Measurements from ENCODE around the gene NXT1. TPM values are rescaled to one million over a fixed set of nuclear protein-coding genes. Genes with fewer than 3 reads are reported as not detected.
"Not testable (repeated sequence)": the region's sequence is repeated elsewhere in the genome, so short reads cannot be mapped to it uniquely, and the experiment has no call there.

Gene NXT1
- total and polyA plus RNA-seq, 10 of the 15 experiments (the other 5 are each of a cell fraction or from before 2014, with no cell fraction given), result 10.2 to 66.7 (median 44.0) TPM

DNA sequence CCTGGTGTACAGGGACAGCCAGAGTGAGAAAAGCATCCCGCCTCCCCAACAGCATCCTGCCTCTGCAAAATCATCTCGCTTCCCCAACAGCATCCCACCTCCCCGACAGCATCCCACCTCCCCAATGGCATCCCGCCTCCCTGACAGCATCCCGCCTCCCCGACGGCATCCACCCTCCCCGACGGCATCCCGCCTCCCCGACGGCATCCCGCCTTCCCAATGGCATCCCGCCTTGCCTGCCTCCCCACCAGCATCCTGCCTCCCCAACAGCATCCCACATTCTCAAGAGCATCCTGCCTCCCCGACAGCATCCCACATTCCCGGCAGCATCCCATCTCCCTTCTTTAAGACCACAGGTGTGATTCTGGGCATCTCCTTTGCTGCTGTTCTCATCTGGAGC lies 46.0 kb upstream of the NXT1 start (continued):
- TF ChIP-seq, protein P1, sequence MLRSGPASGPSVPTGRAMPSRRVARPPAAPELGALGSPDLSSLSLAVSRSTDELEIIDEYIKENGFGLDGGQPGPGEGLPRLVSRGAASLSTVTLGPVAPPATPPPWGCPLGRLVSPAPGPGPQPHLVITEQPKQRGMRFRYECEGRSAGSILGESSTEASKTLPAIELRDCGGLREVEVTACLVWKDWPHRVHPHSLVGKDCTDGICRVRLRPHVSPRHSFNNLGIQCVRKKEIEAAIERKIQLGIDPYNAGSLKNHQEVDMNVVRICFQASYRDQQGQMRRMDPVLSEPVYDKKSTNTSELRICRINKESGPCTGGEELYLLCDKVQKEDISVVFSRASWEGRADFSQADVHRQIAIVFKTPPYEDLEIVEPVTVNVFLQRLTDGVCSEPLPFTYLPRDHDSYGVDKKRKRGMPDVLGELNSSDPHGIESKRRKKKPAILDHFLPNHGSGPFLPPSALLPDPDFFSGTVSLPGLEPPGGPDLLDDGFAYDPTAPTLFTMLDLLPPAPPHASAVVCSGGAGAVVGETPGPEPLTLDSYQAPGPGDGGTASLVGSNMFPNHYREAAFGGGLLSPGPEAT (IDR thresholded peaks at IDR 0.05; ENCODE audit: low read depth), result no peak
- TF ChIP-seq SMAD5 (IDR thresholded peaks at IDR 0.05; ENCODE audit: low read depth), result no peak
- TF ChIP-seq, protein P2, sequence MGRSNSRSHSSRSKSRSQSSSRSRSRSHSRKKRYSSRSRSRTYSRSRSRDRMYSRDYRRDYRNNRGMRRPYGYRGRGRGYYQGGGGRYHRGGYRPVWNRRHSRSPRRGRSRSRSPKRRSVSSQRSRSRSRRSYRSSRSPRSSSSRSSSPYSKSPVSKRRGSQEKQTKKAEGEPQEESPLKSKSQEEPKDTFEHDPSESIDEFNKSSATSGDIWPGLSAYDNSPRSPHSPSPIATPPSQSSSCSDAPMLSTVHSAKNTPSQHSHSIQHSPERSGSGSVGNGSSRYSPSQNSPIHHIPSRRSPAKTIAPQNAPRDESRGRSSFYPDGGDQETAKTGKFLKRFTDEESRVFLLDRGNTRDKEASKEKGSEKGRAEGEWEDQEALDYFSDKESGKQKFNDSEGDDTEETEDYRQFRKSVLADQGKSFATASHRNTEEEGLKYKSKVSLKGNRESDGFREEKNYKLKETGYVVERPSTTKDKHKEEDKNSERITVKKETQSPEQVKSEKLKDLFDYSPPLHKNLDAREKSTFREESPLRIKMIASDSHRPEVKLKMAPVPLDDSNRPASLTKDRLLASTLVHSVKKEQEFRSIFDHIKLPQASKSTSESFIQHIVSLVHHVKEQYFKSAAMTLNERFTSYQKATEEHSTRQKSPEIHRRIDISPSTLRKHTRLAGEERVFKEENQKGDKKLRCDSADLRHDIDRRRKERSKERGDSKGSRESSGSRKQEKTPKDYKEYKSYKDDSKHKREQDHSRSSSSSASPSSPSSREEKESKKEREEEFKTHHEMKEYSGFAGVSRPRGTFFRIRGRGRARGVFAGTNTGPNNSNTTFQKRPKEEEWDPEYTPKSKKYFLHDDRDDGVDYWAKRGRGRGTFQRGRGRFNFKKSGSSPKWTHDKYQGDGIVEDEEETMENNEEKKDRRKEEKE (IDR thresholded peaks at IDR 0.05), result no peak
- no peak for TF ChIP-seq RBBP5 (conservative IDR thresholded peaks at IDR 0.05)

GRCh38 chr20:23305098-23305497 lies 45.5 kb upstream of the NXT1 start:
- FAIRE-seq (no peak), DNase-seq (ENCODE audit: low read depth, low spot score) (no peak), ATAC-seq (no peak)
- H3K4me3 ChIP-seq, result no peak overlapping the region
- H3K4me1 ChIP-seq (ENCODE audit: control insufficient read depth, insufficient read depth, low read length), result no peaks in the 10 kb centered on the region
- H3K9me3 ChIP-seq (replicated peaks; ENCODE audit: control insufficient read depth, insufficient read depth, low read length), result no peaks in the 10 kb centered on the region
- no peaks in the 10 kb centered on the region for H4K20me1 ChIP-seq (ENCODE audit: control insufficient read depth, insufficient read depth)
- H2AFZ ChIP-seq (ENCODE audit: control insufficient read depth, low read depth, low read length), result no peak overlapping the region
- intact Hi-C loops (cut with micrococcal nuclease; ENCODE audit: unreplicated experiment), result no loop called here
- SMC1A ChIA-PET (ENCODE audit: uncharacterized antibody, unreplicated experiment), result no interaction called here
- in situ Hi-C loops (cut with MboI), result no loop called here
- H3K27me3 ChIP-seq (replicated peaks in 1 of 2; ENCODE audit: control insufficient read depth in 2 of 2, insufficient read depth in 2 of 2, low read length in 1 of 2), result no peaks in the 10 kb centered on the region
- POLR2A ChIA-PET, result no interaction called here
- 27% methylated on average over 3 of the region's 3 CpGs for WGBS (ENCODE audit: insufficient coverage, insufficient replicate concordance, low lambda C conversion rate, missing lambda C conversion rate)
- RAD21 ChIA-PET (ENCODE audit: unreplicated experiment), result no interaction called here
- no peaks in the 10 kb centered on the region for H3K36me3 ChIP-seq (ENCODE audit: control insufficient read depth in 2 of 2, insufficient read depth in 2 of 2, low read length in 1 of 2)
- no peak overlapping the region for H3K9ac ChIP-seq (ENCODE audit: control insufficient read depth, insufficient read depth, low read length)
- H3K4me2 ChIP-seq (ENCODE audit: control insufficient read depth, insufficient read depth), result no peak overlapping the region
- no peak for TF ChIP-seq MEF2B (IDR thresholded peaks at IDR 0.05; ENCODE audit: partially characterized antibody, poor library complexity, severe bottlenecking)
- no peak for TF ChIP-seq USF2 (IDR thresholded peaks at IDR 0.05; ENCODE audit: borderline replicate concordance, low read depth, low read length)
- TF ChIP-seq NKRF (conservative IDR thresholded peaks at IDR 0.05), result no peak
- no peaks in the 10 kb centered on the region for H3K79me2 ChIP-seq (ENCODE audit: control insufficient read depth, insufficient read depth, low read length)
- H3K27ac ChIP-seq (ENCODE audit: control insufficient read depth, insufficient read depth), result no peak overlapping the region
- CTCF ChIA-PET, result no interaction called here
- no TSS peak for BruUV-seq (replicated peaks)

DNA sequence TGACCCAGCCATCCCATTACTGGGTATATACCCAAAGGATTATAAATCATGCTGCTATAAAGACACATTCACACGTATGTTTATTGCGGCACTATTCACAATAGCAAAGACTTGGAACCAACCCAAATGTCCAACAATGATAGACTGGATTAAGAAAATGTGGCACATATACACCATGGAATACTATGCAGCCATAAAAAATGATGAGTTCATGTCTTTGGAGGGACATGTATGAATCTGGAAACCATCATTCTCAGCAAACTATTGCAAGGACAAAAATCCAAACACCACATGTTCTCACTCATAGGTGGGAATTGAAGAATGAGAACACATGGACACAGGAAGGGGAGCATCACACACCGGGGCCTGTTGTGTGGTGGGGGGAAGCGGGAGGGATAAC lies 43.2 kb upstream of the NXT1 start:
- intact Hi-C loops (cut with micrococcal nuclease; ENCODE audit: unreplicated experiment); H2AFZ ChIP-seq (ENCODE audit: control insufficient read depth, low read depth, low read length); DNase-seq (ENCODE audit: low read depth, low spot score); H3K9ac ChIP-seq (ENCODE audit: control insufficient read depth, insufficient read depth, low read length); ATAC-seq; H3K9me3 ChIP-seq (replicated peaks; ENCODE audit: control insufficient read depth, insufficient read depth, low read length); in situ Hi-C loops (cut with MboI); SMC1A ChIA-PET (ENCODE audit: uncharacterized antibody, unreplicated experiment); H3K79me2 ChIP-seq (ENCODE audit: control insufficient read depth, insufficient read depth, low read length); POLR2A ChIA-PET; H3K36me3 ChIP-seq (ENCODE audit: control insufficient read depth in 2 of 2, insufficient read depth in 2 of 2, low read length in 1 of 2); FAIRE-seq; H3K27ac ChIP-seq (ENCODE audit: control insufficient read depth, insufficient read depth); CTCF ChIA-PET; H3K4me2 ChIP-seq (ENCODE audit: control insufficient read depth, insufficient read depth); H3K4me1 ChIP-seq (ENCODE audit: control insufficient read depth, insufficient read depth, low read length); H3K27me3 ChIP-seq (replicated peaks in 1 of 2; ENCODE audit: control insufficient read depth in 2 of 2, insufficient read depth in 2 of 2, low read length in 1 of 2); BruUV-seq (replicated peaks); H4K20me1 ChIP-seq (ENCODE audit: control insufficient read depth, insufficient read depth); H3K4me3 ChIP-seq; RAD21 ChIA-PET (ENCODE audit: unreplicated experiment): not testable (repeated sequence)
- 94% methylated on average over 2 of the region's 4 CpGs for WGBS (ENCODE audit: insufficient coverage, insufficient replicate concordance, low lambda C conversion rate, missing lambda C conversion rate)

Measured in GM12878 (cell line).